Measurements from ENCODE around the gene INPP5B. TPM values are rescaled to one million over a fixed set of nuclear protein-coding genes. Genes with fewer than 3 reads are reported as not detected.

Gene INPP5B
- total RNA-seq, 1 donor from 2014 or later = 19.4 TPM

GRCh38 chr1:37845049-37845646 is 101.7 kb downstream of the INPP5B start:
- ATAC-seq = no peak
- no peak for DNase-seq (ENCODE audit: low spot score)

GRCh38 chr1:37844536-37844935 is 102.3 kb downstream of the INPP5B start:
- ATAC-seq (peak; percentile 43), DNase-seq (ENCODE audit: low spot score) (no peak)

DNA sequence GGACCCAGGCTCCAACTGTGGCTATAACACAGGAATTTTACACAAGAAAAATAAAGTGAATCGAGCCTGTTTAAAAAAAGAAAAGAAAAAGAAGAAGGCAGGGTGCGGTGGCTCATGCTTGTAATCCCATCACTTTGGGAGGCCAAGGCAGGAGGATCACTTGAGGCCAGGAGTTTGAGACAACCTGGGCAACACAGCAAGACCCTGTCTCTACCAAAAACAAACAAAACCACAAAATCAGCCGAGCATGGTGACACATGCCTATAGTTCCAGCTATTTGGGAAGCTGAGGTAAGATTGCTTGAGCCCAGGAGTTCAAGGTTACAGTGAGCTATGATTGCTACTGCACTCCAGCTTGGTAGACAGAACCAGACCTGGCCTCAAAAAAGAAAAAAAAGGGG is 105.2 kb downstream of the INPP5B start:
- DNase-seq (ENCODE audit: low spot score) = no peak
- no peak for ATAC-seq

DNA sequence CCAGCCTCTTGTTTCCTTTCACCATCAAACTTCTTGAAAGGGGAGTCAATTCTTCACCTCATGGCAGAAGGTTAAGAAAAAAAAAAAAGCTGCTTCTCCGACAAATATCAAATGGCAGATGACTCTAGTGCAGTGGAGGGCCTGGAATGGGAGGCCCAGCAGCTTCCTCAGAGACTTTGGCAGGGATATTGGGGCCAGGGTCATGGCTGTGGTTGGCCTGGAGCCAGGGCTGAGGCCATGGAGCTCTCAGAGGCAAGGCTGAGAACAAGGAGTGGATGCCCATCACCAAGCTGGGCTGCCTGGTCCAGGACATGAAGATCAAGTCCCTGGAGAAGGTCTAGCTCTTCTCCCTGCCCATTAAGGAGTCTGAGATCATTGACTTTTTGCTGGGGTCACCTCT is 106.1 kb downstream of the INPP5B start:
- ATAC-seq (no peak), DNase-seq (ENCODE audit: low spot score) (no peak)

- DNase-seq (ENCODE audit: low spot score) (no peak), ATAC-seq (no peak)
Observed at GRCh38 chr1:37839676-37840075, 107.2 kb downstream of the INPP5B start.

DNA sequence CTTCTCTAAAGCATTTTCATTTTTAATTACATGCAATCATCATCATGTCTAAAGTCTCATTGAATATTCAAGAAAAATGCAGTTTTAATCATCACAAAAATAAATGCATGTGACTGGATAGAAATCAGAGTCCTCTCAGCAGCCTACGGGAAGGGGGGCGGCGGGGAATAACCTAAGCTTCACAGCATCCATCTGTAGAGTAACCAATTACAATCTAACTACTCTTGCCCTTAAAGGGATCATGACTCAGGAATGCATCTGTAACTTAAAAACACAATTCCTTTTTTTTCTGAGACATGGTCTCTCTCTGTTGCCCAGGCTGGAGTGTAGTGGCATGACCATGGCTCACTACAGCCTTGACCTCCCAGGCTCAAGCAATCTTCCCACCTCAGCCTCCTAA is 110.1 kb downstream of the INPP5B start:
- DNase-seq (ENCODE audit: low spot score) (no peak), ATAC-seq (no peak)

- DNase-seq (ENCODE audit: low spot score) (no peak), ATAC-seq (no peak)
Observed at GRCh38 chr1:37831809-37832208, 115.0 kb downstream of the INPP5B start.

GRCh38 chr1:37831109-37831508 is 115.7 kb downstream of the INPP5B start:
- ATAC-seq (no peak), DNase-seq (ENCODE audit: low spot score) (no peak)

- DNase-seq (ENCODE audit: low spot score) (no peak), ATAC-seq (peak; percentile 79)
Observed at GRCh38 chr1:37828410-37829074, 118.3 kb downstream of the INPP5B start.

DNA sequence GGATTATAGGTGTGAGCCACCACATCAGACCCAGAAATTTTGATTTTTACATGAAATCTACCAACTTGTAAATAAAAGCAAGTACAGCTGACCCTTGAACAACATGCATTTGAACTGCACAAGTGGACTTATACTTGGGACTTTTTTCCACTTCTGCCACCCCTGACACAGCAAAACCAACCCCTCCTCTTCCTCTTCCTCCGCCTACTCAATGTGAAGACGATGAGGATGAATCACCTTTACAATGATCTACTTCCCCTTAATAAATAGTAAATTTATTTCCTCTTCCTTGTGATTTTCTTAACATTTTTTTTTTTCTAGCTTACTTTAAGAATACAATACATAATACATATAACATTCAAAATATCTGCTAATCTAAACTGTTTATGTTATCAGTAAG is 121.3 kb downstream of the INPP5B start:
- ATAC-seq (no peak), DNase-seq (ENCODE audit: low spot score) (no peak)

DNA sequence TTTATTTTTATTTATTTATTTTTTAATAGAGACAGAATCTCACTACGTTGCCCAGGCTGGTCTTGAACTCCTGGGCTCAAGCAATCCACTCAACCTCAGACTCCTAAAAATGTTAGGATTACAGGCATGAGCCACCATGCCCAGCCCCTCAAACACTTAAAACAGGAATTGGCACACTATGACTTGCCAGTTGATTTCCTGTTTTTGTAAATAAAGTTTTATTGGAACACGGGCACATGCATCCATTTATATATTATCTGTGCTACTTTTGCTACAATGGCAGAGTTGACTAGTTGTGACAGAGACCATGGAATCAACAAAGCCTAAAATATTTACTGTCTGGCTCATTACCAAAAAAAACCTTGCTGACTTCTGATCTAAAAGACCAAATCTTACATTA is 122.9 kb downstream of the INPP5B start:
- DNase-seq (ENCODE audit: low spot score) (no peak), ATAC-seq (no peak)

GRCh38 chr1:37822906-37823815 is 123.7 kb downstream of the INPP5B start:
- DNase-seq (ENCODE audit: low spot score) = no peak
- no peak for ATAC-seq

- DNase-seq (ENCODE audit: low spot score) (no peak), ATAC-seq (no peak)
Observed at GRCh38 chr1:37821481-37821880, 125.4 kb downstream of the INPP5B start.

DNA sequence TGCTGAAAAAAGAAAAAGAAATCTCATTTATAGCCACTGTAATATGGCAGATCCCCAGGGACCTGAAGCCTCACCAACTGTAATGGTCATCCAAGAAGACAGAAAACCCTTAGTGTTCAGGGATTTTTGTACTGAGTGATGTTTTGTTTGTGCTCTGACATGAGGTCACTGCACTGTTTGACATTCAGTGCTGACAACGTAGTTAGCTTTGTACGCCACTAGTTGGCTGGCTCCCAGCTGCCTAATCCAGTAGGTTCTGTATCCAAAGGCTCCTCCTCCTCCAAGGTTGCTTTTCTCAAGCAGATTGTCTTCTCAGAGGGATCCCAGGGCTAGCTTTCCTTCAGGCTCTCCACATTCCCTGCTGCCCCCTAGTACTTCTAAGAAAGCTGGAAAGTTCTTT is 129.4 kb downstream of the INPP5B start:
- DNase-seq (ENCODE audit: low spot score) (peak; percentile 76), ATAC-seq (peak; percentile 91)

DNA sequence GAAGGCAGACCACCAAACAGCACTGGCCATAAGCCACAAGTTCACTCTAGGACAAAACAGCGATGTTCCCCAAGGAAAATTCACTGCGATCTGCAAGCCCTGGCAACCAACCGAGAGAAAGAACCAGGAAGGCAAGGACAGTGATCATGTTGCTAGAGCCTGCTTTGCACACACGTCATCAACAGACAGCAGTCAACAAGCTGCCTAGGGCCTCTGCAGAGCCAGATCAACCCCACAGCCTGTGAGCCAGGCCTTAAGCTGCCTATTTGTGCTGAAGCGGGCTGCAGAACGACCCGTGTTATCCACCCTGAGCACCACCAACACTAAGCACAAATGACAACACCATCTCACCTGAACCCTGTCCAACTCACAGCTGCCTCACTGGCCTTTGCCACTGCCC is 132.6 kb downstream of the INPP5B start:
- DNase-seq (ENCODE audit: low spot score) = no peak

DNA sequence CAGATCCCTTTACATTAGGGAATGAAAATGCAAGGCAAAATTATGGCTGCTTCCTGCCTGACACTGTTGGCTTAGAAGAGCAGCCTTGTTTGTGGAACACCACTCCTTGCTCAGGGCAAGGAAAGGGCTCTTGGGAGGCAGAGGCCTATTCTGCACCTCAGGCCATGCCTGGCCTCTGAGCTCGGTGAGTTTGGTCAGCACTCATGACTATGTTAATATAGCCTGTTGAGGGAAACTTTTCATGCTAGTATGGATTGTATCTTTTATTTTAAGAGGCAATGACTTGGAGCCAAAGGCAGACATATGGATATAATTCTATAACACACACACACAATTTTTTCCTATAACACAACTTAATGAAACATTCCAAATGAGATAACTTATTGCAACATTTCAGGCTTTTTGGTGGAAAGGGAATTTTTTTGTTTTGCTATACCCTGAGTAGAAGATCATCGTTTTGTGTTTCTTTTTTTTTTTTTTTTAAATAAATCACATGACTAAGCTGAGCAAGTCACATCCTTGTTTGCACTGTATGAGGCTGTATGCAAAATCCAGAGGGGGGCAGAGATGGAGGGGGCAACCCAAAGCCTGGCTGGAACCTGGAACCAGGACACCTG is 133.2 kb downstream of the INPP5B start:
- DNase-seq (ENCODE audit: low spot score) = no peak
- no peak for ATAC-seq

More for the DNA sequence above, 132.6 kb downstream of the INPP5B start:
- no peak for ATAC-seq

GRCh38 chr1:37811027-37811655 is 135.7 kb downstream of the INPP5B start:
- DNase-seq (ENCODE audit: low spot score) = peak; percentile 56
- peak; percentile 7 for ATAC-seq
